SH-SY5Y (cell line): Measurements from ENCODE around the gene CELF6.

Source experiments
- GATA2 ChIP-seq: IDR thresholded peaks from 2 replicates; pipeline ENCODE4 v1.6.1; 2011; ENCODE audit warnings: mild to moderate bottlenecking, low read depth, low read length
- GATA3 ChIP-seq: IDR thresholded peaks from 2 replicates; pipeline ENCODE4 v1.6.1; 2011; ENCODE audit warnings: low read depth, mild to moderate bottlenecking, low read length, moderate library complexity

DNA sequence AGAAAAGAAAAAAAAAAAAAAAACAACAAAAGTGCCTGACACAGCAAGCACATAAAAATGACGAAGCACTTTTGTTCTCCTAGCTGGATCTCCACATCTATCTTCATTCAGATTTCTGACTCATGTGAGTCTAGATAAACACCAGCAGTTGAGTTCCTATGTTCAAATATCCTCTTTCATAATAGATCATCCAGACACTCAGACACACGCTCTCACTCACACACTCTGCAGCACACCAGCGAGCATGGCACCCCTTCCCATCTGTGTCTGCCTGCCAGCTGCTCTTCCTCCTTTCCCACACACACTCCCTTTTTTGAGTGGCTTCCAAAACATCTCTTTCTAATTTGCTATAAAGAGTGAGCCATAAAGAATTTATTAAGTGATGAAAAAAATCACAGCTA is 19.8 kb upstream of the CELF6 start:
- TF ChIP-seq GATA2 (no peak), GATA3 (no peak)
